IPS DF 4.7 (cell line): ENCODE data around the gene MST1R.
"Not testable (repeated sequence)": the region's sequence is repeated elsewhere in the genome, so short reads cannot be mapped to it uniquely, and the experiment has no call there.

Experiments used
- DNase-seq: peaks from one replicate; pipeline ENCODE4 v3.0.0-alpha.2; 2013; ENCODE audit warnings: low spot score; ENCODE audit errors: extremely low read depth

The MST1R gene

GRCh38 chr3:49911611-49912010 is 7.9 kb upstream of the MST1R start:
- DNase-seq = no peak

GRCh38 chr3:49911124-49911420 is 7.4 kb upstream of the MST1R start:
- DNase-seq = no peak

GRCh38 chr3:49910409-49911123 is 6.9 kb upstream of the MST1R start:
- no peak for DNase-seq

- no peak for DNase-seq
Observed at GRCh38 chr3:49908373-49909199, 4.9 kb upstream of the MST1R start.

- DNase-seq = no peak
Observed at GRCh38 chr3:49906073-49906743, 2.5 kb upstream of the MST1R start.

- DNase-seq = not testable (repeated sequence)
Observed at GRCh38 chr3:49904448-49904847, 775 bp upstream of the MST1R start.

GRCh38 chr3:49902511-49903345 is 945 bp downstream of the MST1R start:
- no peak for DNase-seq

GRCh38 chr3:49901366-49902339 is 2.0 kb downstream of the MST1R start:
- DNase-seq = no peak

GRCh38 chr3:49900491-49901153 is 3.1 kb downstream of the MST1R start:
- no peak for DNase-seq

GRCh38 chr3:49899815-49900214 is 3.9 kb downstream of the MST1R start:
- no peak for DNase-seq

- DNase-seq = no peak
Observed at GRCh38 chr3:49898991-49899390, 4.7 kb downstream of the MST1R start.

GRCh38 chr3:49896345-49896744 is 7.3 kb downstream of the MST1R start:
- no peak for DNase-seq

- no peak for DNase-seq
Observed at GRCh38 chr3:49895791-49896190, 7.9 kb downstream of the MST1R start.

GRCh38 chr3:49889296-49889695 is 14.4 kb downstream of the MST1R start:
- DNase-seq = no peak

GRCh38 chr3:49886922-49887265 is 16.8 kb downstream of the MST1R start:
- DNase-seq = no peak

- DNase-seq = no peak
Observed at GRCh38 chr3:49883998-49884397, 19.7 kb downstream of the MST1R start.

GRCh38 chr3:49882166-49882565 is 21.5 kb downstream of the MST1R start:
- DNase-seq = no peak

GRCh38 chr3:49880581-49881315 is 22.9 kb downstream of the MST1R start:
- DNase-seq = no peak

- DNase-seq = no peak
Observed at GRCh38 chr3:49879721-49880120, 24.0 kb downstream of the MST1R start.
